ENCODE measurements around the gene PLD6. TPM values are rescaled to one million over a fixed set of nuclear protein-coding genes. Genes with fewer than 3 reads are reported as not detected.

The PLD6 gene
- total and polyA plus RNA-seq, 10 of the 15 experiments (the other 5 are each of a cell fraction or from before 2014, with no cell fraction given): 4.7 to 21.4 (median 12.0) TPM

DNA sequence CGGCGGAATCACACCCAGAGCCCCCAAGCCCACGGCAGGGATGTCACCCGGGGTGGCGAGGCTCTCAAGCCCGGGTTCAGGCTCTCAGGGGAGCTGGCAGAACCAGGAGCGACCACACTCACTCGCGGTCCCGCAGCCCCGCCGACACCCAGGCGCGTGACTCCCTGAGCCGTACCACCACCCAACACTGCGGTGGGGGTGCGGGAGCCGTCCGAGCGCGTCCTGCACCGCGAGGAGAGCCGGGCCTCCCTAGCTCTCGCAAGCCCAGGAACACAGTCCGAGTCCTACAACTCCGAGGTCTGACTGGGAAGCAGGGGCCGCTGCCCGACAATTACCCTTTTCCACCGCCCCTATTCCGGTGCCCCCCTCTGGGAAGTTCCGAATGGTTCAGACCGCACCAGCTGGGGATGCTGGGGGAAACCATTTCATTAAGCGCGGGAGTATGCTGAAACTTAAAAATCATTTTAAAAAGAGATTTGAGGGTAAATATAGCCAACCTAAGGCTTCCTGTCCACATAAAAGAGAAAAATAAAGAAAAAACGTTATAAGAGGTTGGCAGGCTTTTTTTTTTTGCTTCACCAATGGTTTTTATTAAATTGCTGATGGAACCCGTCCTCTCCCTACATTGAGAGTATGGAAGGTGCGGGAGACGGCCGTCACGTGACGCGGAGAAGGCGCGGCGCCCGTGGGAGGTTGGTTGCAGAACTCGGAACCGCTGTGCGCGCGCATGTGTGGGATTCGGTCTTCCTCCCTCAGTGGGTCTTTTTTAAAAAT is 31.1 kb upstream of the PLD6 start, which contains the start of gene FLCN (continued):
- TF ChIP-seq, protein P1, sequence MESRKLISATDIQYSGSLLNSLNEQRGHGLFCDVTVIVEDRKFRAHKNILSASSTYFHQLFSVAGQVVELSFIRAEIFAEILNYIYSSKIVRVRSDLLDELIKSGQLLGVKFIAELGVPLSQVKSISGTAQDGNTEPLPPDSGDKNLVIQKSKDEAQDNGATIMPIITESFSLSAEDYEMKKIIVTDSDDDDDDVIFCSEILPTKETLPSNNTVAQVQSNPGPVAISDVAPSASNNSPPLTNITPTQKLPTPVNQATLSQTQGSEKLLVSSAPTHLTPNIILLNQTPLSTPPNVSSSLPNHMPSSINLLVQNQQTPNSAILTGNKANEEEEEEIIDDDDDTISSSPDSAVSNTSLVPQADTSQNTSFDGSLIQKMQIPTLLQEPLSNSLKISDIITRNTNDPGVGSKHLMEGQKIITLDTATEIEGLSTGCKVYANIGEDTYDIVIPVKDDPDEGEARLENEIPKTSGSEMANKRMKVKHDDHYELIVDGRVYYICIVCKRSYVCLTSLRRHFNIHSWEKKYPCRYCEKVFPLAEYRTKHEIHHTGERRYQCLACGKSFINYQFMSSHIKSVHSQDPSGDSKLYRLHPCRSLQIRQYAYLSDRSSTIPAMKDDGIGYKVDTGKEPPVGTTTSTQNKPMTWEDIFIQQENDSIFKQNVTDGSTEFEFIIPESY (IDR thresholded peaks at IDR 0.05): no peak
- TF ChIP-seq RAD21 (IDR thresholded peaks at IDR 0.05; ENCODE audit: insufficient read depth, low read depth, low read length) (no peak), HCFC1 (IDR thresholded peaks at IDR 0.05; ENCODE audit: low read length) (peak; percentile 44), IRF5 (IDR thresholded peaks at IDR 0.05; ENCODE audit: borderline replicate concordance) (peak; percentile 16; the same call in 1 of the 2 replicates), ZNF592 (IDR thresholded peaks at IDR 0.05) (no peak), ZNF622 (IDR thresholded peaks at IDR 0.05) (no peak), TBL1XR1 (IDR thresholded peaks at IDR 0.05; ENCODE audit: low read depth, low read length) (no peak), SMARCA5 (IDR thresholded peaks at IDR 0.05) (0 out of 2 replicates have a peak, but pooled peaks have one; percentile 72), MEF2A (IDR thresholded peaks at IDR 0.05; ENCODE audit: insufficient read depth, low read depth, low read length) (no peak), HDAC6 (IDR thresholded peaks at IDR 0.05; ENCODE audit: unreplicated experiment) (no peak), RELA (IDR thresholded peaks at IDR 0.05; ENCODE audit: borderline replicate concordance, partially characterized antibody) (peak; percentile 61), IRF4 (IDR thresholded peaks at IDR 0.05; ENCODE audit: low read depth, low read length) (no peak), SREBF1 (IDR thresholded peaks at IDR 0.05; ENCODE audit: low read length) (peak; percentile 97)
- TF ChIP-seq, protein P2, sequence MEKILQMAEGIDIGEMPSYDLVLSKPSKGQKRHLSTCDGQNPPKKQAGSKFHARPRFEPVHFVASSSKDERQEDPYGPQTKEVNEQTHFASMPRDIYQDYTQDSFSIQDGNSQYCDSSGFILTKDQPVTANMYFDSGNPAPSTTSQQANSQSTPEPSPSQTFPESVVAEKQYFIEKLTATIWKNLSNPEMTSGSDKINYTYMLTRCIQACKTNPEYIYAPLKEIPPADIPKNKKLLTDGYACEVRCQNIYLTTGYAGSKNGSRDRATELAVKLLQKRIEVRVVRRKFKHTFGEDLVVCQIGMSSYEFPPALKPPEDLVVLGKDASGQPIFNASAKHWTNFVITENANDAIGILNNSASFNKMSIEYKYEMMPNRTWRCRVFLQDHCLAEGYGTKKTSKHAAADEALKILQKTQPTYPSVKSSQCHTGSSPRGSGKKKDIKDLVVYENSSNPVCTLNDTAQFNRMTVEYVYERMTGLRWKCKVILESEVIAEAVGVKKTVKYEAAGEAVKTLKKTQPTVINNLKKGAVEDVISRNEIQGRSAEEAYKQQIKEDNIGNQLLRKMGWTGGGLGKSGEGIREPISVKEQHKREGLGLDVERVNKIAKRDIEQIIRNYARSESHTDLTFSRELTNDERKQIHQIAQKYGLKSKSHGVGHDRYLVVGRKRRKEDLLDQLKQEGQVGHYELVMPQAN (conservative IDR thresholded peaks at IDR 0.05): peak; percentile 87
- TF ChIP-seq, protein P3, sequence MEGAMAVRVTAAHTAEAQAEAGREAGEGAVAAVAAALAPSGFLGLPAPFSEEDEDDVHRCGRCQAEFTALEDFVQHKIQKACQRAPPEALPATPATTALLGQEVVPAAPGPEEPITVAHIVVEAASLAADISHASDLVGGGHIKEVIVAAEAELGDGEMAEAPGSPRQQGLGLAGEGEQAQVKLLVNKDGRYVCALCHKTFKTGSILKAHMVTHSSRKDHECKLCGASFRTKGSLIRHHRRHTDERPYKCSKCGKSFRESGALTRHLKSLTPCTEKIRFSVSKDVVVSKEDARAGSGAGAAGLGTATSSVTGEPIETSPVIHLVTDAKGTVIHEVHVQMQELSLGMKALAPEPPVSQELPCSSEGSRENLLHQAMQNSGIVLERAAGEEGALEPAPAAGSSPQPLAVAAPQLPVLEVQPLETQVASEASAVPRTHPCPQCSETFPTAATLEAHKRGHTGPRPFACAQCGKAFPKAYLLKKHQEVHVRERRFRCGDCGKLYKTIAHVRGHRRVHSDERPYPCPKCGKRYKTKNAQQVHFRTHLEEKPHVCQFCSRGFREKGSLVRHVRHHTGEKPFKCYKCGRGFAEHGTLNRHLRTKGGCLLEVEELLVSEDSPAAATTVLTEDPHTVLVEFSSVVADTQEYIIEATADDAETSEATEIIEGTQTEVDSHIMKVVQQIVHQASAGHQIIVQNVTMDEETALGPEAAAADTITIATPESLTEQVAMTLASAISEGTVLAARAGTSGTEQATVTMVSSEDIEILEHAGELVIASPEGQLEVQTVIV (IDR thresholded peaks at IDR 0.05; ENCODE audit: borderline replicate concordance, partially characterized antibody): peak; percentile 96
- TF ChIP-seq, protein P4, sequence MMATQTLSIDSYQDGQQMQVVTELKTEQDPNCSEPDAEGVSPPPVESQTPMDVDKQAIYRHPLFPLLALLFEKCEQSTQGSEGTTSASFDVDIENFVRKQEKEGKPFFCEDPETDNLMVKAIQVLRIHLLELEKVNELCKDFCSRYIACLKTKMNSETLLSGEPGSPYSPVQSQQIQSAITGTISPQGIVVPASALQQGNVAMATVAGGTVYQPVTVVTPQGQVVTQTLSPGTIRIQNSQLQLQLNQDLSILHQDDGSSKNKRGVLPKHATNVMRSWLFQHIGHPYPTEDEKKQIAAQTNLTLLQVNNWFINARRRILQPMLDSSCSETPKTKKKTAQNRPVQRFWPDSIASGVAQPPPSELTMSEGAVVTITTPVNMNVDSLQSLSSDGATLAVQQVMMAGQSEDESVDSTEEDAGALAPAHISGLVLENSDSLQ (IDR thresholded peaks at IDR 0.05): no peak

Measured in GM12878 (cell line).